ENCODE results near the gene LGR4.
"Not testable (repeated sequence)": the region's sequence is repeated elsewhere in the genome, so short reads cannot be mapped to it uniquely, and the experiment has no call there.

LGR4 gene

DNA sequence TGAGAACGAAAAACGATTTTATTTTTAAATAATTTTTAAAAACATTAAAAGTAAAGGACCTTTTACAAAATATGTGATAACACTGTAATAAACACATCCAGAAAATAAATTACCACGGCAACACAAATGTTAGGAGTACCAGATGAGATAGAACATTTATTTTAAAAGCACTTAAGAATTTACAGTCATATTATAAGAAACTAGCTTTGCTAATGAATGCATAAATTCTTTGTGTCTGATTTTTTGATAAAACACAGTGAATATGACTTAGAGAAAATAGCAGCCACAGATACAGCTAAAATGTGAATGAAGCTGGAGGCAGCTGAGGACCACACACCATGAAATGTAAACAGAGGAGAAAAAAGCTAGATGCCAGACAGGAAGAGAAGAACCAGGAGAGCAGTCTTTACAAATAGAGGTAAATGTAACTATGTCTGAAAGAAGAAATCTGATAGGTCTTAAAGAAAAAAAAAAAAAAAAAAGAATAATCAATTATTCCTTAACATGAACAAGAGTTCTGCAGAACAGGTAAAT, 124.2 kb downstream of the LGR4 start:
- DNase-seq (ENCODE audit: low read depth in 2 of 2) = no peak

DNA sequence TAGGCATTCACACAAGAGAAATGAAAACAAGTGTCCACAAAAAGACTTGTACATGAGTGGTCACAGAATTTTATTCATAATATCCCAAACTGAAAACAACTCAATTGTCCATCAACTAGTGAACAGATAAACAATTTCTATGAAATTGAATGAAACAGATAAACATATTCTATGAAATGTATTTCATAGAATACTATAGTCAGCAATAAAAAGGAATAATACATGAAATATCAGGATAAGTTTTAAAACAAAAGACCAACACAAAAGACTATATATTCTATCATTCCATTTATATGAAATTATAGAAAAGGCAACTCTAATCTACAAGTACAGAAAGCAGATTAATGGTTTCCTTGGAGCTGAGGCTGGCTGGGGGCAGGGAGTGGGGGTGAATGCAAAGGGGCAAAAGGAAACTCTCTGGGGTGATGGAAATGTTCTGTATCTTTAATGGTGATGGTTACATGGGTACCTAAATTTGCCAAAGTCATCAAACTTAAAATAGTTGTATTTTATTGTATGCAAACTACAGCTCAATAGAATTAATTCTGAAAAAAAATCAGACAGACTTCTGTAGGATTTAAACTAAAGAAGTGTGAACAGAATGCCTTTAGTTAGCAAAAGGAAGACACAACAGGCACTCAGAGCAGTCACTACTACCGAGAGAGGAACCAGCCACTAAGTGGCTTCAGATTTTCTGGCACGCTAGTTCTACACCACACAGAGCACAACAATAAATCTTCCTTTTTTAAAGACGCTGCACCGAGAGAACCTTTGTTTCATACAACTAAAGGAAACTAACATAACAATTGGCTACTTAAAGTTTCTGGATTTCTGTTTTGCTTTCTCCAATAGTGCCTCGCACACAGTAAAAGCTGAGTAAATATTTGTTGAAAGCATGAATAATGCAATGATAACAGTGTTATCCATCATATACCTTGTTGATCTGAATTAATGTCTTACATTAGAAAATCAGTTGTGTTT, 124.9 kb downstream of the LGR4 start:
- DNase-seq (ENCODE audit: low read depth in 2 of 2) = no peak

DNA sequence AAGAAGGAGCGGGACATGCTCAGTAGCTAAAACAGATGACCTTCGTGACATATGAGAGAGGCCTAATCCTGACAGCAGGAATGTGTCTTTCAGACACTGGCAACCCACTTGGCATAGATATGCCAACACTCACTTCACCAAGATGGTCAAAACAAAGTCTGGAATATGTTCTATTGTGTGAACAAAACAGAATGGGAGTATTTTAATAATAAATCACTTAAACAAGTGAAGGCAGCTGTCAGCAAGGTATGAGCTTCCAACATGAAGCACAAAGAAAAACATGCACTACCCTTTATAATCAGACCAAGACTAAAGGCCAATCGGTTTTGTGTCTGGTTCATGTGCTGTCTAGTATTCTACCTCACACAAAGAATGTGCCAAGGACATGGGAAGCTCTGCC, 132.6 kb downstream of the LGR4 start:
- no peak for DNase-seq (ENCODE audit: low read depth in 2 of 2)

- not testable (repeated sequence) for DNase-seq (ENCODE audit: low read depth in 2 of 2)
Observed at GRCh38 chr11:27334764-27335163, 137.8 kb downstream of the LGR4 start.

DNA sequence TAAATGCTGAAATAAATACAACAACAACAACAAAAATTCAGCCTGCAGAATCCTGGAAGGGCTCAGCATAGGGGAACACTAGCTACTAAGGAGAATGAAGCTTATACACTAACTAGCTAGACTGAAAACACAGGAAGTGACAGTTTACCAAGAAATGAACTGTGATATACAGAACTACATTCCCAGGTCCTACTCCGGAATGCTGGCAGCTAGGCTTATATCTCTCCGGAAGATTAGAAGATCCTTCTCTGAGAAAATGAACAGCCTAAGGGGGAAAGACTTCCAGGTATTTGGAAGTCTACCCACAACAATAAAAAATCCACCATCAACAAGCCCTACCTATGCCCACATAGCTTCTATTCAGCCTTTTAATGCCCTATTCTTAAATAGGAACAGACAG, 140.6 kb downstream of the LGR4 start:
- no peak for DNase-seq (ENCODE audit: low read depth in 2 of 2)

DNA sequence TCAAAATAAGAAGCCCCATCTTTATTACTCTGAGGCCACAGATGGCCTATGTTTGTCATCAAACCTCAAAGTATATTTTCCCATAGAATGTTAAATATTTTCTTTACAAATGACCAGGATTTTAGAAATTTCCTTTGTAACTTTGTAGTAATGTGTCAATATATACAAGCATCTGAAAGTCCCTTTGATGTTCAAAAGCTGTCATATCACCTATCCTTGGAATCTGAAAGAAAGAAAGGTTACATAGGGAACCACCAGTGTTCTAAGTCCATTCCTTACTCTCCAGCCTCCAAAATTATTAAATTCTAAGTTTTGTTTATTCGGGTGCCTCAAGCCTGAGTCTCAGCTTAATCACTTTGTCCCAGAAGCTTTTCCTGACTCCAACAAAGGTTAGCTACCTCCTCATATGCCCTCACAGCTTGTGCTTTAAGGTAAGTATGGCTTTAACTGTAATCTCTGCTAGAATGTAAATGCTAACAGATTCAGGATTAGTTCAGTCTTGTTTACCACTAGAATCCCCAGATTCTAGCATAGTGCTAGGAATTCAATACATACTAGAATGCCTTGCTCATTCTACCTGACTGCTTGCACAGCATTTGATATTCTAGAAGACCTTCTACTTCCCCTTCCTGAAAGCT, 141.8 kb downstream of the LGR4 start:
- DNase-seq (ENCODE audit: low read depth in 2 of 2) = no peak

- no peak for DNase-seq (ENCODE audit: low read depth in 2 of 2)
Observed at GRCh38 chr11:27329867-27330632, 142.5 kb downstream of the LGR4 start.

- no peak for DNase-seq (ENCODE audit: low read depth in 2 of 2)
Observed at GRCh38 chr11:27328614-27329013, 144.0 kb downstream of the LGR4 start.

DNA sequence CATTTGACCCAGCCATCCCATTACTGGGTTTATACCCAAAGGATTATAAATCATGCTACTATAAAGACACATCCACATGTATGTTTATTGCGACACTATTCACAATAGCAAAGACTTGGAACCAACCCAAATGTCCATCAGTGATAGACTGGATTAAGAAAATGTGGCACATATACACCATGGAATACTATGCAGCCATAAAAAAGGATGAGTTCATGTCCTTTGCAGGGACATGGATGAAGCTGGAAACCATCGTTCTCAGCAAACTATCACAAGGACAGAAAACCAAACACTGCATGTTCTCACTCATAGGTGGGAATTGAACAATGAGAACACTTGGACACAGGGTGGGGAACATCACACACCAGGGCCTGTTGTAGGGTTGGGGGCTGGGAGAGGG, 145.5 kb downstream of the LGR4 start:
- DNase-seq (ENCODE audit: low read depth in 2 of 2) = not testable (repeated sequence)

GRCh38 chr11:27322196-27322595, 150.4 kb downstream of the LGR4 start:
- not testable (repeated sequence) for DNase-seq (ENCODE audit: low read depth in 2 of 2)

GRCh38 chr11:27321340-27321739, 151.2 kb downstream of the LGR4 start:
- not testable (repeated sequence) for DNase-seq (ENCODE audit: low read depth in 2 of 2)

- DNase-seq (ENCODE audit: low read depth in 2 of 2) = no peak
Observed at GRCh38 chr11:27319072-27319471, 153.5 kb downstream of the LGR4 start.

DNA sequence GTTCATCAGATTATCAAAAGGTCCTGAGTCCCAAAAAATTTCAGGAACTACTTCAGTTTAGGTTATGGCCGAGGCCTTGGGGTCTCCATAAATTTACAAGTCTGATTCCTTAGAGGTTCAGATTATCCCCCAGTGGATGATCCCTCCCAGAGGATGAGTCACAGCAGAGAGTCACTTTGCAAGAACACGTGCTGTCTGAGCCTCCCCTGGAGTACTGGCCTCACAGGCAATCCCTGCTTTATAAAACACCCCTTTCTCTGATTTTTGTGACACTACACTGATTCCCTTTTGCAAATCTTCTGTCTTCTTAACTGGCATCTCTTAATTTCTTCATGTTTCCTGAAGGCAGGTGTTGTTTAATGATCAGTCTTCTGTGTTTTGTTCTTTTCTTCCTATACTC, 154.8 kb downstream of the LGR4 start:
- no peak for DNase-seq (ENCODE audit: low read depth in 2 of 2)

Data from stimulated activated CD8-positive, alpha-beta memory T cell treated with anti-CD3 and anti-CD28 coated beads, Interleukin-2, amount 100 ng/mL, for 48 hours (primary cell).